Measurements from ENCODE around the gene CAMK1D. TPM values are rescaled to one million over a fixed set of nuclear protein-coding genes. Genes with fewer than 3 reads are reported as not detected.
A peak's percentile ranks its signal among the peaks of the same experiment; 100 is the strongest.
"Not testable (repeated sequence)": the region's sequence is repeated elsewhere in the genome, so short reads cannot be mapped to it uniquely, and the experiment has no call there.

CAMK1D gene
- total RNA-seq, 1 donor from 2014 or later, result 58.8 TPM

- ChIA-PET POLR2A (no interaction called here), CTCF (no interaction called here)
- no peak overlapping the region for H3K27ac Mint-ChIP-seq
- H3K36me3 Mint-ChIP-seq (ENCODE audit: low read depth), result peaks cover 29% of the 10 kb centered on the region
- peaks cover 7% of the 10 kb centered on the region for H3K9me3 Mint-ChIP-seq
- no peak for TF ChIP-seq CTCF (IDR thresholded peaks at IDR 0.05)
- H3K27me3 Mint-ChIP-seq, result no peaks in the 10 kb centered on the region
- intact Hi-C loops (cut with micrococcal nuclease), result no loop called here
- H3K4me3 Mint-ChIP-seq, result no peak overlapping the region
- DNase-seq, result no peak
- no peak for ATAC-seq (ENCODE audit: low read depth)
- H3K4me1 Mint-ChIP-seq, result peaks cover 39% of the 10 kb centered on the region
Observed at GRCh38 chr10:12438919-12439692, 89.8 kb downstream of the CAMK1D start.

- not testable (repeated sequence) for H3K9me3 Mint-ChIP-seq; ATAC-seq (ENCODE audit: low read depth); H3K27me3 Mint-ChIP-seq
Observed at GRCh38 chr10:12439767-12440166, 90.4 kb downstream of the CAMK1D start.

GRCh38 chr10:12443026-12443425 is 93.7 kb downstream of the CAMK1D start:
- H3K4me1 Mint-ChIP-seq, result peaks cover 40% of the 10 kb centered on the region
- intact Hi-C loops (cut with micrococcal nuclease), result no loop called here
- H3K9me3 Mint-ChIP-seq, result peaks cover 7% of the 10 kb centered on the region
- ChIA-PET CTCF (no interaction called here), POLR2A (interaction anchor here (1.3 kb wide), 1 partner anchor 178 kb away, joined by 3 read pairs; no protein-coding TSS in a partner anchor)
- no peak for ATAC-seq (ENCODE audit: low read depth)
- no peak overlapping the region for H3K4me3 Mint-ChIP-seq
- DNase-seq, result no peak
- no peaks in the 10 kb centered on the region for H3K27me3 Mint-ChIP-seq
- TF ChIP-seq CTCF (IDR thresholded peaks at IDR 0.05), result no peak
- H3K36me3 Mint-ChIP-seq (ENCODE audit: low read depth), result peaks cover 22% of the 10 kb centered on the region
- no peak overlapping the region for H3K27ac Mint-ChIP-seq

More at GRCh38 chr10:12439767-12440166, 90.4 kb downstream of the CAMK1D start:
- H3K4me3 Mint-ChIP-seq; intact Hi-C loops (cut with micrococcal nuclease); POLR2A ChIA-PET; DNase-seq; CTCF ChIA-PET; H3K27ac Mint-ChIP-seq: not testable (repeated sequence)
- peaks cover 27% of the 10 kb centered on the region for H3K36me3 Mint-ChIP-seq (ENCODE audit: low read depth)
- peaks cover 40% of the 10 kb centered on the region for H3K4me1 Mint-ChIP-seq

- ATAC-seq (ENCODE audit: low read depth) (no peak), DNase-seq (no peak)
- no peak for TF ChIP-seq CTCF (IDR thresholded peaks at IDR 0.05)
- ChIA-PET CTCF (no interaction called here), POLR2A (no interaction called here)
- intact Hi-C loops (cut with micrococcal nuclease), result loop anchor here (5.0 kb wide), 2 partner anchors 37 to 93 kb away; no protein-coding TSS in a partner anchor
- no peaks in the 10 kb centered on the region for H3K9me3 Mint-ChIP-seq
- no peak overlapping the region for H3K4me3 Mint-ChIP-seq
- H3K27me3 Mint-ChIP-seq, result no peaks in the 10 kb centered on the region
- H3K36me3 Mint-ChIP-seq (ENCODE audit: low read depth), result peaks cover 2% of the 10 kb centered on the region
- peak overlapping the region; percentile 35 for H3K27ac Mint-ChIP-seq
- H3K4me1 Mint-ChIP-seq, result peaks cover 55% of the 10 kb centered on the region
Observed at GRCh38 chr10:12444981-12445700, 95.8 kb downstream of the CAMK1D start.

- intact Hi-C loops (cut with micrococcal nuclease), result loop anchor here (5.0 kb wide), 2 partner anchors 36 to 94 kb away; no protein-coding TSS in a partner anchor
- CTCF ChIA-PET, result no interaction called here
Observed at GRCh38 chr10:12445701-12446334, 96.5 kb downstream of the CAMK1D start.

More at GRCh38 chr10:12445701-12446334, 96.5 kb downstream of the CAMK1D start:
- Mint-ChIP-seq H3K4me1 (peaks cover 59% of the 10 kb centered on the region), H3K4me3 (no peak overlapping the region), H3K27me3 (no peaks in the 10 kb centered on the region), H3K27ac (peak overlapping the region; percentile 36), H3K9me3 (no peaks in the 10 kb centered on the region), H3K36me3 (ENCODE audit: low read depth) (peaks cover 2% of the 10 kb centered on the region)
- TF ChIP-seq CTCF (IDR thresholded peaks at IDR 0.05), result no peak
- POLR2A ChIA-PET, result no interaction called here
- ATAC-seq (ENCODE audit: low read depth), result no peak
- no peak for DNase-seq

All from activated B cell treated with CpG ODN at 0.5 μM for 24 hours (primary cell).